ENCODE data around the gene DROSHA.

DNA sequence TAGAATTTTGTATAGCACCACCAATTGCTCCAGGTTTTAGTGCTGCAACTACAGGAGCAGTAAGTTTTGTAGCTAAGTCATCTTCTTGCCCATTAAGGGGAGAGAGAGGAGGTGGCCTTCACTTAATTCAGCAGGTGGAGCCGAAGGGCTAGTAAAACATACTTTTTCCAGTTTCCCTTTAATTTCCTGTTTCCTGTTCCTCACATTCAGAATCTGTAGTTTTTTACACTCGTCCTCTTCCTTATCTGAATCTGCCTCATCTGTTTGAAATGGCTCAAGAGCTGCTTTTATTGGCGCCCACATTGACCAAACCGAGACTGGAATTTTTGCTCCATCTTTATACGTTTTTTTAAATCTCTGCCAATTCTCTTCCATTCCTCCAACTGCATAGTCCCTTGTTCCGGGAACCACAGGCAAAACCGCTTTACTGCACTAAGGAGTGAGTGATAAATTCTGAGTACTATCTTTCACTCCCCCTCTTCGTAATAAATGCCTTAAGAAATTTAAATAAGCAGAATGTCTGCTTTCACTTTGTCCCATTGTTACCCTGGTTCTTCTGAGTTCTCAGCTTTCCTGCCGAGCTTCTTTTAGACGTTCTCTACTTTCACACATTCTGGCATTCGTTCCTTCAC is 133.9 kb downstream of the DROSHA start:
- TF ChIP-seq, protein P1, sequence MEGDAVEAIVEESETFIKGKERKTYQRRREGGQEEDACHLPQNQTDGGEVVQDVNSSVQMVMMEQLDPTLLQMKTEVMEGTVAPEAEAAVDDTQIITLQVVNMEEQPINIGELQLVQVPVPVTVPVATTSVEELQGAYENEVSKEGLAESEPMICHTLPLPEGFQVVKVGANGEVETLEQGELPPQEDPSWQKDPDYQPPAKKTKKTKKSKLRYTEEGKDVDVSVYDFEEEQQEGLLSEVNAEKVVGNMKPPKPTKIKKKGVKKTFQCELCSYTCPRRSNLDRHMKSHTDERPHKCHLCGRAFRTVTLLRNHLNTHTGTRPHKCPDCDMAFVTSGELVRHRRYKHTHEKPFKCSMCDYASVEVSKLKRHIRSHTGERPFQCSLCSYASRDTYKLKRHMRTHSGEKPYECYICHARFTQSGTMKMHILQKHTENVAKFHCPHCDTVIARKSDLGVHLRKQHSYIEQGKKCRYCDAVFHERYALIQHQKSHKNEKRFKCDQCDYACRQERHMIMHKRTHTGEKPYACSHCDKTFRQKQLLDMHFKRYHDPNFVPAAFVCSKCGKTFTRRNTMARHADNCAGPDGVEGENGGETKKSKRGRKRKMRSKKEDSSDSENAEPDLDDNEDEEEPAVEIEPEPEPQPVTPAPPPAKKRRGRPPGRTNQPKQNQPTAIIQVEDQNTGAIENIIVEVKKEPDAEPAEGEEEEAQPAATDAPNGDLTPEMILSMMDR (IDR thresholded peaks at IDR 0.05; ENCODE audit: poor library complexity), result no peak
- TF ChIP-seq EZH2 (IDR thresholded peaks at IDR 0.05; ENCODE audit: borderline replicate concordance) (no peak), EZH2phosphoT487 (IDR thresholded peaks at IDR 0.05; ENCODE audit: low read depth, severe bottlenecking, unreplicated experiment) (no peak)

All from hepatocyte (in vitro differentiated cells).